B cell (primary cell): ENCODE results near the gene POU2F2. TPM values are rescaled to one million over a fixed set of nuclear protein-coding genes. Genes with fewer than 3 reads are reported as not detected.

Experiments
- ATAC-seq: fragments of 200-7000 bp; cut with Tn5 transposase; one replicate; pipeline ENCODE4 v1.10.0; 2021; ENCODE audit warnings: low read depth, mild to moderate bottlenecking, moderate number of reproducible peaks, moderate library complexity
- CTCF ChIA-PET: fragments of 350-600 bp; sonication (Branson Sonifier 250); formaldehyde crosslinking; loops from one replicate; lab custom pipeline; 2021; ENCODE audit warnings: antibody characterized with exemption, inconsistent platforms; lab: Charles Lee
- POLR2A ChIA-PET: fragments of 350-600 bp; sonication (Branson Sonifier 250); formaldehyde crosslinking; loops from one replicate; lab custom pipeline; 2021; ENCODE audit warnings: antibody characterized with exemption; lab: Charles Lee
- DNase-seq: peaks from one replicate; pipeline ENCODE4 v3.0.0; 2013
- H2AFZ ChIP-seq: 2 replicates; pipeline ENCODE4 v1.6.1; 2012; ENCODE audit warnings: mild to moderate bottlenecking, low read depth, low read length; ENCODE audit not compliant: insufficient read depth, poor library complexity, severe bottlenecking
- H3K27ac ChIP-seq, 2 donors: 1 replicate in 1 of 2; 2 replicates in 1 of 2; pipeline ENCODE4 v1.5.1; 2012 to 2013; ENCODE audit warnings: low read length in 2 of 2, mild to moderate bottlenecking in 2 of 2, moderate library complexity in 1 of 2
- H3K27me3 ChIP-seq, 4 experiments: fragments of 200-600 bp in 1 of 4; sonication (generic) in 1 of 4; replicated peaks in 1 of 4; 1 replicate in 2 of 4; 2 replicates in 2 of 4; pipeline versions ENCODE4 v1.6.1 to v1.7.0; 2013 to 2016; ENCODE audit warnings: low read length in 3 of 4, mild to moderate bottlenecking in 2 of 4, mixed read lengths in 1 of 4, moderate library complexity in 1 of 4; ENCODE audit not compliant: insufficient read depth in 4 of 4, control insufficient read depth in 3 of 4; ENCODE audit errors: control extremely low read depth in 1 of 4
- H3K36me3 ChIP-seq, 2 experiments: replicated peaks in 1 of 2; 1 replicate in 1 of 2; 2 replicates in 1 of 2; pipeline versions ENCODE4 v1.6.1 to v1.7.1; 2013; ENCODE audit warnings: low read length in 1 of 2; ENCODE audit not compliant: insufficient read depth in 2 of 2, control insufficient read depth in 1 of 2; ENCODE audit errors: control extremely low read depth in 1 of 2, extremely low read depth in 1 of 2
- H3K4me1 ChIP-seq, 2 donors: fragments of 200-600 bp in 1 of 2; sonication (generic) in 1 of 2; 1 replicate in 1 of 2; 2 replicates in 1 of 2; pipeline versions ENCODE4 v1.5.1 to v1.6.1; 2013 to 2017; ENCODE audit warnings: low read length in 2 of 2; ENCODE audit not compliant: control insufficient read depth in 2 of 2, insufficient read depth in 2 of 2
- H3K4me2 ChIP-seq: replicated peaks from 2 replicates; pipeline ENCODE3; 2012; ENCODE audit warnings: mild to moderate bottlenecking, low read depth, low read length; ENCODE audit not compliant: poor library complexity, severe bottlenecking
- H3K4me3 ChIP-seq, 5 experiments: fragments of 200-600 bp in 1 of 5; sonication (generic) in 1 of 5; 1 replicate in 3 of 5; 2 replicates in 2 of 5; pipeline versions ENCODE4 v1.5.1 to v1.7.0; 2011 to 2016; ENCODE audit warnings: low read length in 4 of 5, mild to moderate bottlenecking in 4 of 5, low read depth in 2 of 5, control low read depth in 1 of 5, moderate library complexity in 1 of 5; ENCODE audit not compliant: insufficient read depth in 1 of 5; ENCODE audit errors: control extremely low read depth in 1 of 5, extremely low read depth in 1 of 5
- H3K79me2 ChIP-seq: fragments of 200-600 bp; sonication (generic); one replicate; pipeline ENCODE4 v1.6.0; 2016; ENCODE audit warnings: low read length; ENCODE audit not compliant: control insufficient read depth, insufficient read depth
- H3K9ac ChIP-seq: fragments of 200-600 bp; sonication (generic); 2 replicates; pipeline ENCODE4 v1.6.1; 2017; ENCODE audit warnings: mild to moderate bottlenecking, low read length, moderate library complexity
- H3K9me3 ChIP-seq, 3 donors: one replicate each; pipeline versions ENCODE4 v1.6.1 to v1.7.1; 2013; ENCODE audit warnings: low read length in 2 of 3; ENCODE audit not compliant: control insufficient read depth in 2 of 3, insufficient read depth in 1 of 3; ENCODE audit errors: control extremely low read depth in 1 of 3
- H4K20me1 ChIP-seq: 2 replicates; pipeline ENCODE4 v1.6.0; 2012; ENCODE audit warnings: mild to moderate bottlenecking, low read length; ENCODE audit not compliant: insufficient read depth, control insufficient read depth, poor library complexity, severe bottlenecking
- H3K27ac Mint-ChIP-seq: one replicate; pipeline ENCODE4 v1.8.0; 2021; ENCODE audit warnings: mixed read lengths
- H3K27me3 Mint-ChIP-seq: one replicate; pipeline ENCODE4 v1.8.0; 2021; ENCODE audit warnings: mixed read lengths
- H3K4me1 Mint-ChIP-seq: one replicate; pipeline ENCODE4 v1.8.0; 2021; ENCODE audit warnings: mixed read lengths
- H3K4me3 Mint-ChIP-seq: one replicate; pipeline ENCODE4 v1.8.0; 2021; ENCODE audit warnings: mixed read lengths
- H3K9me3 Mint-ChIP-seq: one replicate; pipeline ENCODE4 v1.8.0; 2022; ENCODE audit warnings: mixed read lengths; ENCODE audit not compliant: insufficient read depth
- CTCF ChIP-seq: fragments of 200-600 bp; IDR thresholded peaks from one replicate; pipeline ENCODE4 v1.8.0; 2022; ENCODE audit warnings: antibody characterized with exemption, mild to moderate bottlenecking
- EZH2 ChIP-seq: IDR thresholded peaks from 2 replicates; pipeline ENCODE4 v1.6.1; 2012; ENCODE audit warnings: borderline replicate concordance, low read depth, mild to moderate bottlenecking, moderate library complexity, low read length; ENCODE audit not compliant: insufficient read depth, poor library complexity, severe bottlenecking
- WGBS: methylation state at CpG from one replicate; pipeline ENCODE4 v1.1.5; 2013; ENCODE audit warnings: missing lambda C conversion rate; ENCODE audit not compliant: insufficient coverage; 5-methylcytosine and 5-hydroxymethylcytosine counted together
- intact Hi-C: fragments of 100-400 bp; cut with micrococcal nuclease; formaldehyde crosslinking; loops from one replicate; pipeline ENCODE4 v1.10.0; 2022
- polyA plus RNA-seq: library from polyadenylated mRNA; depleted of rRNA; stranded (reverse); fragments of >200 nt; gene quantifications from 2 replicates; pipeline ENCODE4 v1.2.3, GENCODE V29; 2012
- total RNA-seq, 2 donors: library from RNA; stranded (reverse); fragments of 120-200 nt in 1 of 2; gene quantifications; 1 replicate in 1 of 2; 2 replicates in 1 of 2; pipeline versions ENCODE4 v1.2.3 to v1.2.4, GENCODE V29; 2013 to 2022

The POU2F2 gene
- total and polyA plus RNA-seq, 2 donors (not counting 1 experiment from before 2014, with no cell fraction given) = 152 to 170 TPM

DNA sequence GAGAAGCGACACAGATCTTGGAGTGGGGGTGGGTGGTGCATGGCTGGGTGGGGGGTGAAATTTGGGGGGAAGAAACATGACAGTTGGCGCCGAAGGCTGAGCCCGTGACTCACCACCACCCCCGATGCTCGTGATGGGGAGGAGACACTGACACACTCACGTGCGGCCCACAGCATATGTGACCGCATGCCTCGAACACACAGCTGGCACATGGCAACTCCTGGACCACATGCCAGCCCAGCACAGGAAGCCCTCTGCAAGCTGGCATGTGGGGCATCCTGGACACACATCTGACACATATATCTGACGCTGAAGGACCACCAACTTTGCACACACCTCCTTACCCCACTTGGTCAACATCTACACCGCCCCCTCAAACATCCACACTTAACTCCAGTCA is 61.0 kb downstream of the POU2F2 start:
- Mint-ChIP-seq H3K27me3 (peaks cover 11% of the 10 kb centered on the region), H3K9me3 (no peaks in the 10 kb centered on the region), H3K4me1 (peaks cover 14% of the 10 kb centered on the region), H3K27ac (peak overlapping the region; percentile 53), H3K4me3 (no peak overlapping the region)
- peaks cover 21 to 28% of the 10 kb centered on the region in 2 donors for H3K4me1 ChIP-seq
- no peaks in the 10 kb centered on the region for H3K9me3 ChIP-seq
- no peak for DNase-seq
- H3K4me3 ChIP-seq = no peak overlapping the region
- ChIA-PET CTCF (no interaction called here), POLR2A (no interaction called here)
- no peaks in the 10 kb centered on the region for H4K20me1 ChIP-seq
- H3K4me2 ChIP-seq = no peak overlapping the region
- no peaks in the 10 kb centered on the region for H3K36me3 ChIP-seq
- peaks cover 0 to 38% (median 21%) of the 10 kb centered on the region in 4 experiments for H3K27me3 ChIP-seq
- TF ChIP-seq EZH2 = no peak
- H3K9ac ChIP-seq = no peak overlapping the region
- H2AFZ ChIP-seq = no peak overlapping the region
- intact Hi-C loops = no loop called here
- WGBS = 95% methylated on average over 11 of the region's 12 CpGs
- H3K27ac ChIP-seq = no peak overlapping the region
- peaks cover 9% of the 10 kb centered on the region for H3K79me2 ChIP-seq
- ATAC-seq = no peak

- no peaks in the 10 kb centered on the region for H3K9me3 Mint-ChIP-seq
- Histone ChIP-seq H3K4me3 (no peak within 1 kb of the TSS), H3K4me1 (peaks cover 15 to 22% of the 10 kb centered on the region in 2 donors), H2AFZ (peak within 1 kb of the TSS; percentile 42), H3K27me3 (peaks cover 0 to 40% (median 23%) of the 10 kb centered on the region in 4 experiments), H3K4me2 (peak within 1 kb of the TSS; percentile 59), H4K20me1 (no peaks in the 10 kb centered on the region), H3K79me2 (peaks cover under 1% of the 10 kb centered on the region), H3K36me3 (no peaks in the 10 kb centered on the region), H3K9me3 (no peaks in the 10 kb centered on the region), H3K27ac (no peak within 1 kb of the TSS), H3K9ac (no peak within 1 kb of the TSS)
- 10% methylated on average over 20 of the region's 29 CpGs for WGBS
- ChIA-PET CTCF (no interaction called here), POLR2A (no interaction called here)
- peaks cover 3% of the 10 kb centered on the region for H3K4me1 Mint-ChIP-seq
- no peak within 1 kb of the TSS for H3K4me3 Mint-ChIP-seq
- no peak for ATAC-seq
- intact Hi-C loops = no loop called here
- no peak for DNase-seq
- no peak for TF ChIP-seq CTCF
- no peak for TF ChIP-seq EZH2
- no peak within 1 kb of the TSS for H3K27ac Mint-ChIP-seq
- peaks cover 15% of the 10 kb centered on the region for H3K27me3 Mint-ChIP-seq
These were observed 62.5 kb downstream of the POU2F2 start, which contains the start of gene GRIK5 for GRCh38 chr19:42069619-42070351. Gene GRIK5, minus strand, starts transcription at chr19:42070206. Its CDS starts 4,436 bp downstream, at chr19:42065770.
